SK-N-DZ (cell line): Measurements from ENCODE around the gene ZNF202.

Source experiments
- DNase-seq: peaks from one replicate; pipeline ENCODE4 v3.0.0-alpha.2; 2015; ENCODE audit warnings: low spot score
- small RNA-seq, 2 experiments: library from RNA; depleted of rRNA; stranded (forward); fragments of <200 nt; gene quantifications; one replicate each; pipeline ENCODE3, GENCODE V24; 2014

Gene ZNF202

DNA sequence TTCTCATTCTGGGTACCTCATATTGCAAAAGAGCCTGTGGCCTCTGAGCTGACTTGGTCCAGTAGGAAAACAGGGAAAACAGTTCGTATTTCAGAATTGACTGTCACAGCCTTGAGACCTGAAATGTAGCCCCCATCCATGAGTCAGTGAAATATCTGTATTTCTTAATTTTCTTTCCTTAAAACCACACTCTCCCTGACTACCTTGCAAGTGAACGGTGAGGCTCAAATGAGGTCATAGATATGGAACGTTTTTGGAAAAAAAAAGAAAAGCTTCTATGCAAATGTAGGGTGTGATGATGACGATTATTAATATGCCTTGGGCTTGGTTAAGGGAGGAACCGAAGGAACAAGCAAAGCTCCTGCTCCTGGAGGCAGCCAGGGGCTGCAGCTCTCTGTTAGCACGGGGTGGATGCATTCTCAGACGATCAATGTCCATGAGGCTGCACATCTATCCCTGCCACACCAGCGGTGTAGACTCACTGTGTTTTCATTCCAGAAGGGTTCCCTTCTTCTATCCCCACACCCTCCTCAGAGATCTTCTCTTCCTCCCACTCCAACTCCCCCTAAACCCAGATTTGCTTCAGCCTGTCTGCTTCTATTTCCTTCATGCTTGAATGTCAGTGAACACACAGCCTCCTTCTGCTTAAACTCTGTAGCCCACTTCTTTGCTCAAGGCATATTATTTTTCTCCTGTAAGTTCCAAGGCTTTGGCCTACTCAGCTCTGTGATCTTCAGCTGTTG is 57.9 kb downstream of the ZNF202 start:
- peak; percentile 32 for DNase-seq

DNA sequence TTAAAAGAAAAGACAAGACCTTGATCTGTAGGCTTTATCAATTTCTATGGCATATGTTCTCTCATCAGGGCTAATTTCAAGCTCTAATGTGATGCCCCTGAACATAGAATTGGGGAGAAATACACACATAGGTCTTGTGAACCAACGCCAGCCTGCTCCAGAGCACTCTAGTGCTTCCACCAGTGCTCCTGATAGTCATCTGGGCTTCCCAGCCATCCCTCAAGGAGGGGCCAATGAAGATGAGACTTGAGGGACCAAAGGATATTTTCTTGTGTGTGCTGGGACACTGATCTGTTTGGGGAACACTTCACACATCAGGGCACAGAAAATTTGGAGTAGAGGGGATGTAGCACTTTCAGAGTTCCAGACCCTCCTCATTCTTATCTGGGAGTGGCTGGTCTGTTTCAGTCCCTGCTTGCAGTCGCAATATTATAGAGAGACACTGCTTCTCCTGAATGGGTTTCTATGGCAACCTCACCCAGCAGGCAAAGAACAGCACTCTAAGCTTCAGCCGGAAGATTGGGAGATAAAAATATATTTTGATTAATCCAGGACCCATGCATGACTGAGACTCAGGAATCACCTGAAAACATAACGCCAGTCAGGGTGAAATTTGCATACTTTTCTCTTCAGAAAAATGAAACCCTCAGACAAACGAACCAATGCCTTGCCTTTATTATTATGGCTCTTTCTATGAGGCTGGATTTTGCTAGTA is 58.6 kb downstream of the ZNF202 start:
- peak; percentile 75 for DNase-seq

DNA sequence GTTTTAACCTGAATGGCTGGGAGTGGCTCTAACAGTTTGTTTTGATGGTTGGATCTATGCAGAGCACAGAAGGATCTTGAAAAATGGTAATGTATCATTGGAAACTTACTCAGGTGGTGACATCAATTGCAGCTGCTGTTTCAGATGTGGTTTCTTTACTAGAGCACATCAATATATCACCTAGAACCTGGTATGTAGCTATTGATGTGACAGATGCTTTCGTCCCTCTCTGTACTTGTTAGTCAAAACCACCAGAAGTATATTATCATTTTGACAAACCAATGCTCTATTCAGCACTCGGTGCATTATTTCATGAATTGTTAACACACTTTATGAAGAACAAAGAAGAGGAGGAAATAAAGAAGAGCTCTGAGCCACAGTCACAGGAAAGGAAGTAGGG is 60.4 kb downstream of the ZNF202 start:
- no peak for DNase-seq

DNA sequence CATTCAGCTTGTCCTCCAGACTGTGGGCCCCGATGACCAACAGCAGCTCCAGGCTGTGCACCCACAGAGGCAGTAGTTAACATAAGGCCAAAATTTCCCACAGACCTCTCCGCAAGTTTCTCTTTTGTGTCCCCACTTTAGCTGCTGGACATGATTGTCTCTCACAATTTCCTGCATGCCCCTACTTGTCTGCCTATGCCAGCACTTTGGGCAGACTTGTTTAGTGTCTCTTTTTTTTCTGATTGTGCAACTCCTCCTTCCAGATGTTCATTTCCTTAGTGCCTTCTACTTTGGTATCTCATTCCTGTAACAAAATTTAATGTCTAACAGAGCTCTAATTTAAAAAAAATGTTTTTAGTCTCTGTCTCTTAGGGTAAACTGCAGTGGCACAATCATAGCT is 63.2 kb downstream of the ZNF202 start:
- no peak for DNase-seq

DNA sequence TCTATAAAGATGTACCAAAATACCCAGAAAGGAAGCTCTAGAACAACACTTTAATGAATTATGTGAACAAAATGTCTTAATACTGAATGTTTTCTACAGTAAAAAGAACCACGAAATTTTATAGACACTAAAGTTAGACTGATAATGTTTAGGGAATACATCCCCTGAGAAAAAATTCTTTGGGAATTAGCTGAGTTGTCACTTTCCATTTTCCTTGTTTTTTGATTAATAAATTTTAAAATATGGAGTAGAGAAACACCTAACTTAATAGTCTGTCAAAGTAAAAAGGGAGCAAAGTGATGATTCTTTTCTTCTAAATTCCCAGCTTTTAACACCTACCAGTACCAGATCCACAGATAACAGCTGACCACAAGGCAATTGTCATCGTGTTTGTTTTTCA is 64.0 kb downstream of the ZNF202 start:
- DNase-seq: no peak

DNA sequence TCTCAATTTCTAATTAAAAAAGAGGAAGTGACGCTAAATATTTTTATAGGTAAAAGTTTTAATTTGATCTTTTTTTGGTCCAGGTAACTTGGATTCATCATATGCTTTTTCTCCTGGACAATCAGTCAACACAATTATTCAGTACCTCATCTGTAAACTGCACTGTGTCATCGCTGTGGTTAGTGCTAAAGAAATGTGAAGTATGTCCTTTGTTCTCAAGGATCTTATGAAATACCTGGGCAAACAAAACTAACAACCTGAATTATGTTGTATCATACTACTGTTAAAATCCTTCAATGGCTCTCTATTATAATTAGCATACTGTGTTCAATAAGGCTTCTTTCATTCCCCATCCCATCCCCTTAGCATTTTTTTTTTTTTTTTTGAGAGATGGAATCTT is 67.2 kb downstream of the ZNF202 start:
- DNase-seq: no peak

Small RNA genes lying within 50 kb of the gene (small RNA-seq; reads per million reads assigned to genes)
- 0.10 to 0.18 reads per million in 2 experiments for gene RNU1-21P
